Testis (tissue), 3 donors: ENCODE results near the gene RBM20. TPM values are rescaled to one million over a fixed set of nuclear protein-coding genes. Genes with fewer than 3 reads are reported as not detected.
A peak's percentile ranks its signal among the peaks of the same experiment; 100 is the strongest.

Experiments
- DNase-seq: peaks from one replicate; pipeline ENCODE4 v3.0.0-alpha.2; 2019
- H3K27ac ChIP-seq, 2 donors: fragments of 200-600 bp; sonication (generic); one replicate each; pipeline ENCODE4 v1.5.1; 2019
- H3K27me3 ChIP-seq: fragments of 200-600 bp; sonication (generic); one replicate; pipeline ENCODE4 v1.5.1; 2019
- H3K36me3 ChIP-seq: fragments of 200-600 bp; sonication (generic); one replicate; pipeline ENCODE4 v1.5.1; 2017; ENCODE audit warnings: low read depth; ENCODE audit errors: missing control alignments
- H3K4me1 ChIP-seq: fragments of 200-600 bp; sonication (generic); one replicate; pipeline ENCODE4 v1.5.1; 2019
- H3K4me3 ChIP-seq, 2 donors: fragments of 200-600 bp; sonication (generic); one replicate each; pipeline ENCODE4 v1.5.1; 2017 to 2019
- H3K9me3 ChIP-seq: fragments of 200-600 bp; sonication (generic); one replicate; pipeline ENCODE4 v1.5.1; 2017
- CTCF ChIP-seq, 3 experiments: fragments of 450-650 bp in 2 of 3; fragments of 200-600 bp in 1 of 3; sonication (generic) in 1 of 3; IDR thresholded peaks; one replicate each; pipeline ENCODE4 v1.5.1; 2016 to 2019; ENCODE audit warnings: antibody characterized with exemption in 3 of 3, mild to moderate bottlenecking in 2 of 3, moderate library complexity in 1 of 3
- POLR2A ChIP-seq: fragments of 450-650 bp; IDR thresholded peaks from one replicate; pipeline ENCODE4 v1.6.1; 2017; ENCODE audit warnings: antibody characterized with exemption, mild to moderate bottlenecking, moderate library complexity
- WGBS, 2 donors: methylation state at CpG; one replicate each; pipeline ENCODE4 v1.1.5; 2018; 5-methylcytosine and 5-hydroxymethylcytosine counted together
- intact Hi-C: fragments of 100-400 bp; cut with DNase I; formaldehyde crosslinking; loops from one replicate; pipeline ENCODE4 v1.15.1; 2023; ENCODE audit warnings: low total_unique reads
- polyA plus RNA-seq: library from polyadenylated mRNA; stranded (reverse); fragments of 350-450 nt; fragmentation: Illumina TruSeq; extraction: RNeasy Lipid Tissue Mini Kit (QIAGEN cat#74804); gene quantifications from one replicate; pipeline ENCODE4 v1.2.3, GENCODE V29; 2014; ENCODE audit warnings: low read depth, low replicate concordance; ENCODE audit not compliant: insufficient read depth
- total RNA-seq, 2 donors: library from RNA; depleted of rRNA; stranded (reverse); fragments of >200 nt; gene quantifications; one replicate each; pipeline ENCODE4 v1.2.3, GENCODE V29; 2016

The RBM20 gene
- total and polyA plus RNA-seq, 3 donors from 2014 or later = 1.7 to 5.3 (median 3.1) TPM

- no peak overlapping the region for H3K4me3 ChIP-seq
- no peaks in the 10 kb centered on the region for H3K9me3 ChIP-seq
- TF ChIP-seq CTCF (IDR thresholded peaks at IDR 0.05) (no peak), POLR2A (no peak)
- no peaks in the 10 kb centered on the region for H3K4me1 ChIP-seq
- no peak for DNase-seq
- H3K36me3 ChIP-seq = no peaks in the 10 kb centered on the region
- 87% methylated on average over 6 of the region's 6 CpGs for WGBS, 2 donors
- H3K27me3 ChIP-seq = no peaks in the 10 kb centered on the region
- intact Hi-C loops = no loop called here
- no peak overlapping the region for H3K27ac ChIP-seq
Measured at GRCh38 chr10:110670335-110670734, 26.2 kb downstream of the RBM20 start.

- intact Hi-C loops = no loop called here
- no peaks in the 10 kb centered on the region for H3K4me1 ChIP-seq
- WGBS, 2 donors = 1 to 2% methylated on average over 21 to 46 of the region's 47 CpGs
- H3K4me3 ChIP-seq = peak overlapping the region; percentile 60 to 81
- peak overlapping the region in 1 of 2 donors; percentile 76 for H3K27ac ChIP-seq
- DNase-seq = peak; percentile 78
- TF ChIP-seq POLR2A = no peak
- TF ChIP-seq CTCF (IDR thresholded peaks at IDR 0.05) = peak; percentile 44 to 82 (median 60)
- H3K27me3 ChIP-seq = no peaks in the 10 kb centered on the region
- no peaks in the 10 kb centered on the region for H3K36me3 ChIP-seq
- no peaks in the 10 kb centered on the region for H3K9me3 ChIP-seq
Measured at GRCh38 chr10:110671788-110672579, 27.8 kb downstream of the RBM20 start.

- H3K4me3 ChIP-seq = peak overlapping the region; percentile 60 to 81
- H3K27me3 ChIP-seq = no peaks in the 10 kb centered on the region
- no peaks in the 10 kb centered on the region for H3K4me1 ChIP-seq
- TF ChIP-seq POLR2A (no peak), CTCF (IDR thresholded peaks at IDR 0.05) (no peak)
- no peak for DNase-seq
- intact Hi-C loops = no loop called here
- peak overlapping the region in 1 of 2 donors; percentile 76 for H3K27ac ChIP-seq
- H3K36me3 ChIP-seq = no peaks in the 10 kb centered on the region
- H3K9me3 ChIP-seq = no peaks in the 10 kb centered on the region
- WGBS, 2 donors = 4 to 8% methylated on average over 11 to 12 of the region's 12 CpGs
Measured at GRCh38 chr10:110672580-110672919, 28.4 kb downstream of the RBM20 start.

GRCh38 chr10:110676016-110676415 lies 31.9 kb downstream of the RBM20 start:
- no peak for DNase-seq
- Histone ChIP-seq H3K27me3 (no peaks in the 10 kb centered on the region), H3K36me3 (no peaks in the 10 kb centered on the region), H3K4me1 (no peaks in the 10 kb centered on the region), H3K9me3 (no peaks in the 10 kb centered on the region), H3K4me3 (no peak overlapping the region), H3K27ac (no peak overlapping the region)
- TF ChIP-seq CTCF (IDR thresholded peaks at IDR 0.05) = no peak
- TF ChIP-seq POLR2A = no peak
- WGBS, 2 donors = 70 to 76% methylated on average over 6 of the region's 6 CpGs
- intact Hi-C loops = no loop called here
